T-cell (primary cell): Measurements from ENCODE around the gene C1orf210. TPM values are rescaled to one million over a fixed set of nuclear protein-coding genes. Genes with fewer than 3 reads are reported as not detected.

Experiments
- ATAC-seq, 4 experiments: fragments of 200-7000 bp in 3 of 4; fragments of 150-1000 bp in 1 of 4; cut with Tn5 transposase; replicated peaks in 1 of 4; 1 replicate in 3 of 4; 2 replicates in 1 of 4; pipeline ENCODE4 v1.10.0; 2021; ENCODE audit warnings: moderate library complexity in 3 of 4, mild to moderate bottlenecking in 2 of 4, moderate number of reproducible peaks in 1 of 4
- CTCF ChIA-PET, 2 donors: fragments of 300-600 bp; sonication (Branson Sonifier 250); formaldehyde crosslinking; loops; one replicate each; lab custom pipeline; 2022; ENCODE audit warnings: antibody characterized with exemption in 2 of 2; lab: Charles Lee
- POLR2A ChIA-PET, 2 donors: fragments of 300-600 bp; sonication (Branson Sonifier 250); formaldehyde crosslinking; loops; one replicate each; lab custom pipeline; 2022; ENCODE audit warnings: antibody characterized with exemption in 2 of 2; lab: Charles Lee
- DNase-seq, 35 experiments: peaks; one replicate each; pipeline versions ENCODE4 v3.0.0 to v3.0.0-alpha.2; 2013 to 2023
- H3K27ac ChIP-seq: one replicate; pipeline ENCODE4 v1.5.1; 2013; ENCODE audit warnings: low read length
- H3K27me3 ChIP-seq, 2 experiments: replicated peaks in 1 of 2; 1 replicate in 1 of 2; 2 replicates in 1 of 2; pipeline versions ENCODE4 v1.6.1 to v1.7.0; 2013; ENCODE audit warnings: low read length in 1 of 2, mixed read lengths in 1 of 2; ENCODE audit not compliant: control insufficient read depth in 2 of 2, insufficient read depth in 2 of 2; ENCODE audit errors: extremely low read depth in 1 of 2
- H3K36me3 ChIP-seq, 2 donors: 1 replicate in 1 of 2; 2 replicates in 1 of 2; pipeline versions ENCODE4 v1.6.1 to v1.7.0; 2013; ENCODE audit warnings: low read length in 1 of 2; ENCODE audit not compliant: control insufficient read depth in 2 of 2, insufficient read depth in 1 of 2; ENCODE audit errors: extremely low read depth in 1 of 2
- H3K4me1 ChIP-seq, 2 experiments: 1 replicate in 1 of 2; 2 replicates in 1 of 2; pipeline versions ENCODE4 v1.6.1 to v1.7.0; 2013; ENCODE audit warnings: low read length in 2 of 2, mixed read lengths in 1 of 2; ENCODE audit not compliant: insufficient read depth in 2 of 2, control insufficient read depth in 1 of 2; ENCODE audit errors: extremely low read depth in 1 of 2
- H3K4me3 ChIP-seq, 2 donors: 1 replicate in 1 of 2; 2 replicates in 1 of 2; pipeline versions ENCODE4 v1.5.1 to v1.7.0; 2013; ENCODE audit warnings: mild to moderate bottlenecking in 2 of 2, low read length in 1 of 2, moderate library complexity in 1 of 2; ENCODE audit not compliant: control insufficient read depth in 1 of 2; ENCODE audit errors: extremely low read depth in 1 of 2
- H3K9me3 ChIP-seq: 2 replicates; pipeline ENCODE4 v1.7.0; 2013
- H3K27ac Mint-ChIP-seq, 2 donors: one replicate each; pipeline ENCODE4 v1.8.0; 2020 to 2021; ENCODE audit warnings: mild to moderate bottlenecking in 2 of 2, mixed read lengths in 2 of 2
- H3K27me3 Mint-ChIP-seq, 2 donors: one replicate each; pipeline ENCODE4 v1.8.0; 2021 to 2022; ENCODE audit warnings: mixed read lengths in 2 of 2
- H3K36me3 Mint-ChIP-seq: one replicate; pipeline ENCODE4 v1.8.0; 2021; ENCODE audit warnings: mixed read lengths
- H3K4me1 Mint-ChIP-seq, 3 donors: one replicate each; pipeline ENCODE4 v1.8.0; 2020 to 2022; ENCODE audit warnings: mixed read lengths in 3 of 3, mild to moderate bottlenecking in 1 of 3
- H3K4me3 Mint-ChIP-seq, 3 donors: one replicate each; pipeline ENCODE4 v1.8.0; 2020 to 2022; ENCODE audit warnings: mild to moderate bottlenecking in 3 of 3, mixed read lengths in 3 of 3, moderate library complexity in 3 of 3
- H3K9me3 Mint-ChIP-seq, 3 donors: one replicate each; pipeline ENCODE4 v1.8.0; 2020 to 2022; ENCODE audit warnings: mixed read lengths in 3 of 3
- WGBS: methylation state at CpG from one replicate; pipeline ENCODE4 v1.1.5; 2013; ENCODE audit warnings: missing lambda C conversion rate; ENCODE audit not compliant: insufficient coverage; 5-methylcytosine and 5-hydroxymethylcytosine counted together
- total RNA-seq, 35 experiments: library from RNA in 6 of 35; stranded (reverse) in 6 of 35; fragments of 120-200 nt in 1 of 35; gene quantifications; one replicate each; pipeline versions ENCODE4 v1.2.1 to v1.2.4 and lab custom pipeline; 2013 to 2026

The C1orf210 gene
- total RNA-seq, 5 donors from 2014 or later (not counting 1 experiment from before 2014, with no cell fraction given): 0.16 to 0.32 TPM; not detected in 3

- no peak for DNase-seq
- Histone ChIP-seq H3K4me1 (peaks cover 0 to 10% of the 10 kb centered on the region in 2 experiments), H3K27ac (no peak overlapping the region), H3K4me3 (no peak overlapping the region), H3K9me3 (no peaks in the 10 kb centered on the region), H3K36me3 (no peaks in the 10 kb centered on the region), H3K27me3 (peaks cover 0 to 35% of the 10 kb centered on the region in 2 experiments)
- peaks cover 0 to 7% (median 2%) of the 10 kb centered on the region in 3 donors for H3K9me3 Mint-ChIP-seq
- peaks cover 12 to 22% (median 21%) of the 10 kb centered on the region in 3 donors for H3K4me1 Mint-ChIP-seq
- no peak overlapping the region for H3K4me3 Mint-ChIP-seq
- H3K27ac Mint-ChIP-seq: no peak overlapping the region
- CTCF ChIA-PET: no interaction called here
- WGBS: 100% methylated on average over 4 of the region's 9 CpGs
- peaks cover 9 to 19% of the 10 kb centered on the region in 2 donors for H3K27me3 Mint-ChIP-seq
- ATAC-seq: no peak
- H3K36me3 Mint-ChIP-seq: no peaks in the 10 kb centered on the region
- POLR2A ChIA-PET: no interaction called here
Measured at GRCh38 chr1:43267291-43267805, 18.0 kb downstream of the C1orf210 start.

DNA sequence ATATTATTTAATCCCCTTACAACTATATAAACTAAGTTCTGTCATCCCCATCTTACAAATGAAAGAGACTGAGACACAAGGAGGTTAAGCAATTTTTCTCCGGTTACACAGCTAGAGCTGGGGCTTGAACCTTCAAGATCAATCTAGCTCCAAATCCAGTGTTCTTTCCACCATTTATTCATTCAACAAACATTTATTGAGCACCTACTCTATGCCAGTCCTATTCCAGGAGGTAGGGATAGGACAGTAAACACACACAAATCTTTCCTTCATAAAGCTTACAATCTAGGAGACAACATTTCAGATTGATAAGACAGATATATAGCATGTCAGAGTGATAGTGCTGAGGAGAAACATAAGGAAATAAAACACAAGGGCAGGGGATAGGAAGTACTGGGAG lies 18.5 kb downstream of the C1orf210 start:
- Histone ChIP-seq H3K9me3 (no peaks in the 10 kb centered on the region), H3K36me3 (no peaks in the 10 kb centered on the region), H3K27me3 (peaks cover 0 to 35% of the 10 kb centered on the region in 2 experiments), H3K4me3 (no peak overlapping the region), H3K4me1 (peaks cover 0 to 10% of the 10 kb centered on the region in 2 experiments), H3K27ac (no peak overlapping the region)
- Mint-ChIP-seq H3K36me3 (no peaks in the 10 kb centered on the region), H3K27me3 (peaks cover 9 to 19% of the 10 kb centered on the region in 2 donors), H3K4me3 (no peak overlapping the region), H3K4me1 (peaks cover 12 to 21% (median 21%) of the 10 kb centered on the region in 3 donors), H3K9me3 (peaks cover 0 to 7% (median 2%) of the 10 kb centered on the region in 3 donors), H3K27ac (no peak overlapping the region)
- ChIA-PET POLR2A (no interaction called here), CTCF (no interaction called here)
- ATAC-seq: no peak
- WGBS: no CpG with 5 or more reads among the region's 1 CpG
- DNase-seq: no peak

- no peak overlapping the region for H3K4me3 Mint-ChIP-seq
- 86% methylated on average over 3 of the region's 4 CpGs for WGBS
- ChIA-PET CTCF (no interaction called here), POLR2A (no interaction called here)
- ATAC-seq (no peak), DNase-seq (no peak)
- H3K9me3 Mint-ChIP-seq: peaks cover 0 to 7% (median 2%) of the 10 kb centered on the region in 3 donors
- peaks cover 1 to 7% (median 7%) of the 10 kb centered on the region in 3 donors for H3K4me1 Mint-ChIP-seq
- Histone ChIP-seq H3K4me1 (peaks cover 0 to 2% of the 10 kb centered on the region in 2 experiments), H3K27me3 (peaks cover 0 to 28% of the 10 kb centered on the region in 2 experiments), H3K27ac (no peak overlapping the region), H3K4me3 (no peak overlapping the region), H3K9me3 (no peaks in the 10 kb centered on the region), H3K36me3 (no peaks in the 10 kb centered on the region)
- H3K36me3 Mint-ChIP-seq: no peaks in the 10 kb centered on the region
- peaks cover 4 to 7% of the 10 kb centered on the region in 2 donors for H3K27me3 Mint-ChIP-seq
- H3K27ac Mint-ChIP-seq: no peak overlapping the region
Measured at GRCh38 chr1:43265431-43265830, 19.9 kb downstream of the C1orf210 start.

DNA sequence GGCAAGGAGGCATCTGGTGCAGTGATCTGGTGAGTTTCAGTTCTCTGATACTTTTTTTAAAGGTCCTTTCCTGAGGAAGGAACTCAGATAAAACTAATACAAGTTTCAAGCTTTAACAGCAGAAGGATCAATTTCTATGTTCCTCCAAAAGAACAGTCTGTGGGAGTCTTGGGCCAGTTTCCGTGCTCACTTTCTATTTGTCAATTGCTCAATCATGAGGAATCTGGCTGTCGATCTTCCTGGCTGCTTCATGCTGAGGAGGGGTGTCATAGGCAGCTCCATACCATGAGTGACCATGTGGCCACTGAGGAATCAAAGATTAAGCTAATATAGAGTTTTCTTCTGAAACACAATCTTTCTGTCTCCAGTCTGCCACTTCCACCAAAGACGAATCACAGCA lies 27.0 kb downstream of the C1orf210 start:
- CTCF ChIA-PET: no interaction called here
- H3K4me3 ChIP-seq: no peak overlapping the region
- Mint-ChIP-seq H3K4me3 (no peak overlapping the region), H3K36me3 (no peaks in the 10 kb centered on the region), H3K9me3 (peaks cover 0 to 2% (median under 1%) of the 10 kb centered on the region in 3 donors), H3K4me1 (no peaks in the 10 kb centered on the region), H3K27me3 (peaks cover 0 to 1% of the 10 kb centered on the region in 2 donors), H3K27ac (no peak overlapping the region)
- ATAC-seq (no peak), DNase-seq (no peak)
- WGBS: 79% methylated on average over 2 of the region's 3 CpGs
- H3K27ac ChIP-seq: no peak overlapping the region
- POLR2A ChIA-PET: no interaction called here
- H3K9me3 ChIP-seq: no peaks in the 10 kb centered on the region
- H3K36me3 ChIP-seq: no peaks in the 10 kb centered on the region
- no peaks in the 10 kb centered on the region for H3K4me1 ChIP-seq
- H3K27me3 ChIP-seq: peaks cover 0 to 22% of the 10 kb centered on the region in 2 experiments

DNA sequence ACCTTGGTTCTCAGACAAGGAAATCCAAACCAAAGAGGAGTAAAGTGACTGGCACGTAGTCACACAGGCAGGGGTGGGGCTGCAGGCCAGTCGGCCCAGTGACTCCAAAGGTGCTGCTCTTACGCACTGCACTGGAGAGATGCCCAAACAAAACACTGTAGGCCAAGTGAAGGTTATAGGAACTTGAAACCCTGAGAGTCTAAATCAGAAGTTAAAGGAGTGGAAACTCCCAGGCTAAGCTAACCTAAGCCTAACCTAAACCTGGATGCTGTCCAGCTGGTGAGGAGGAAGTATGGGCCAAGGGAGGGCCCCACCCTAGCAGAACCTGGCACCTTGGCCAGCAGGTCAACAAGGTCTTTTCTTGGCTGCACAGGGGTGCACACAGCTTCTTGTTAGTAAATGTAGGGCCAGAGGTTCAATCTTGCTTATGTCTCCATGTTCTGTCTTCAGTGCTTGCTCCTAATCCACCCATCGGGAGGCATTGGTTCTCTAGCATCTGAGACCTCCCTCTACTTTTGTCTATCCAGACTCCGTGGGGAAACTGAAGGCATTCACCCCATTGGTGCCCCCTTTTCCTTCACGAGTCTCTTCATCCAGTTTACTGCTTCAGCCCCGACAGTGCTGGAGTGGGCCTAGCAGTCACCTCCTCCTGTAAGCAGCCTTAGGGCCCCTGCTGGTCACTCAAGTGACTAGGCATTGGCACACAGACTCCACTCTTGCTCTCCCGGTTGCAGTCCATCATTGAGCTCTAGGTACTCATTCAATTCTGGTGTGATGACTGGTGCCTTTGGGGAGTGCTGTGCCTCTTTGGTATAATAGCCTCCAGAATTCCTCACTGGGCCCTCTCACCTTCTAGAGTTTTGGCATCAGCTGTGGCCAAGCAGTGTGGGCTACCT lies 28.5 kb downstream of the C1orf210 start:
- DNase-seq: no peak
- H3K9me3 ChIP-seq: no peaks in the 10 kb centered on the region
- Mint-ChIP-seq H3K36me3 (no peaks in the 10 kb centered on the region), H3K27ac (no peak overlapping the region), H3K4me3 (no peak overlapping the region), H3K9me3 (no peaks in the 10 kb centered on the region), H3K27me3 (peaks cover 0 to 8% of the 10 kb centered on the region in 2 donors), H3K4me1 (no peaks in the 10 kb centered on the region)
- no peaks in the 10 kb centered on the region for H3K4me1 ChIP-seq
- ChIA-PET CTCF (no interaction called here), POLR2A (no interaction called here)
- H3K4me3 ChIP-seq: no peak overlapping the region
- WGBS: 87% methylated on average over 6 of the region's 8 CpGs
- H3K36me3 ChIP-seq: no peaks in the 10 kb centered on the region
- peaks cover 0 to 27% of the 10 kb centered on the region in 2 experiments for H3K27me3 ChIP-seq
- H3K27ac ChIP-seq: no peak overlapping the region
- ATAC-seq: no peak

DNA sequence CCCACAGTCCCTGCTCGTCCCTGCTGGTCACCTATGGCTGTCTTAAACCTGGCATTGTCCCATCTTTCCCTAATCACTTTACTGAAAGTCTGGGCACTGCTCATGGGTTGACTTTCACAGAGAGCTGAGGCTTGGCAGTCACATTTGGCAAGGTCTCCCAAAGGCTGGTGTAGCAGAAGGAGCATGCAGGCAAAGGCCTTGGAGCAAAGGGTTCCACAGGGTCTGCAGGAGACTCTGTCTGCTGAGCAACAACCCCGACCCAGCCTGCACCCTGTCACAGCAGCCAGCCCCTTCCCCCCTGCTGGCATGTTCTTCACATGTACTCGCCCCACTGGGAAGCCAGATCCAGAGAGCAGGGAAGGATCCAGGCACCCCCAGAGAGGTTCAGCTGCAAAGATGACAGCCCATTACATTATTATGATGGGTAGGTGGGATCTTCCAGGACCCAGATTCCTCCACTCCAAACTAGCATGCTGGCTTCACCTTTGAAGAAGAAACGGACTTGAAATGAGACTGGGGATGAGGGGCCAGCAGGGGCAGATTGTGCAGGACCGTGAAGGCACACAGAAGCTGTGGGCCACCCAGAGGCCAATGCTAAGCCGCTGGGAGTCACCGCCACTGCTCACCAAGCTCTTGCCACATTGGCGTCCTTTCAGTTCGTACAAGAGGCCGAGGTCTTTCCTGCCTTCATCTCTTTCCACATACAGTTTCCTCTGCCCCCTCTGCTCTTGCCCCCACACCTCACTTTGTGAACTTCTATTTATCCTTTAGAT lies 29.8 kb downstream of the C1orf210 start:
- DNase-seq (no peak), ATAC-seq (no peak)
- ChIA-PET CTCF (no interaction called here), POLR2A (no interaction called here)
- 67% methylated on average over 8 of the region's 10 CpGs for WGBS
- H3K4me3 ChIP-seq: no peak overlapping the region
- H3K9me3 ChIP-seq: no peaks in the 10 kb centered on the region
- H3K27ac ChIP-seq: no peak overlapping the region
- H3K4me1 ChIP-seq: no peaks in the 10 kb centered on the region
- Mint-ChIP-seq H3K27ac (no peak overlapping the region), H3K27me3 (peaks cover 0 to 13% of the 10 kb centered on the region in 2 donors), H3K4me1 (no peaks in the 10 kb centered on the region), H3K4me3 (no peak overlapping the region), H3K9me3 (no peaks in the 10 kb centered on the region), H3K36me3 (no peaks in the 10 kb centered on the region)
- peaks cover 0 to 27% of the 10 kb centered on the region in 2 experiments for H3K27me3 ChIP-seq
- no peaks in the 10 kb centered on the region for H3K36me3 ChIP-seq
